ENCODE data around the gene CABLES2.

Gene CABLES2

GRCh38 chr20:62407221-62407992 is at the start of gene CABLES2:
Gene CABLES2, minus strand, starts transcription at chr20:62407285. Its CDS starts 9 bp downstream, at chr20:62407276.
- H3K36me3 ChIP-seq (ENCODE audit: insufficient read depth, low read length): no peaks in the 10 kb centered on the region
- H3K27me3 ChIP-seq (ENCODE audit: control insufficient read depth in 1 of 2, insufficient read depth in 2 of 2, low read length in 2 of 2): no peaks in the 10 kb centered on the region
- no peaks in the 10 kb centered on the region for H3K9me3 ChIP-seq (ENCODE audit: low read length)
- peak within 1 kb of the TSS; percentile 46 to 77 for H3K4me3 ChIP-seq (ENCODE audit: low read depth in 1 of 2, low read length in 2 of 2)
- peaks cover 30% of the 10 kb centered on the region for H3K4me1 ChIP-seq (ENCODE audit: insufficient read depth, low read length)
- H3K9ac ChIP-seq (ENCODE audit: low read length): peak within 1 kb of the TSS; percentile 74
- peak within 1 kb of the TSS; percentile 6 for H3K27ac ChIP-seq (ENCODE audit: low read depth, low read length)

- Histone ChIP-seq H3K27me3 (ENCODE audit: control insufficient read depth in 1 of 2, insufficient read depth in 2 of 2, low read length in 2 of 2) (peaks cover 0 to 19% of the 10 kb centered on the region in 2 donors), H3K9ac (ENCODE audit: low read length) (no peak overlapping the region), H3K36me3 (ENCODE audit: insufficient read depth, low read length) (no peaks in the 10 kb centered on the region), H3K27ac (ENCODE audit: low read depth, low read length) (no peak overlapping the region), H3K9me3 (ENCODE audit: low read length) (no peaks in the 10 kb centered on the region), H3K4me1 (ENCODE audit: insufficient read depth, low read length) (no peaks in the 10 kb centered on the region), H3K4me3 (ENCODE audit: low read depth in 1 of 2, low read length in 2 of 2) (no peak overlapping the region)
Measured at GRCh38 chr20:62455929-62456328, 48.8 kb upstream of the CABLES2 start.

- no peaks in the 10 kb centered on the region for H3K4me1 ChIP-seq (ENCODE audit: insufficient read depth, low read length)
- H3K27ac ChIP-seq (ENCODE audit: low read depth, low read length): no peak overlapping the region
- H3K27me3 ChIP-seq (ENCODE audit: control insufficient read depth in 1 of 2, insufficient read depth in 2 of 2, low read length in 2 of 2): peaks cover 0 to 20% of the 10 kb centered on the region in 2 donors
- no peak overlapping the region for H3K9ac ChIP-seq (ENCODE audit: low read length)
- no peaks in the 10 kb centered on the region for H3K9me3 ChIP-seq (ENCODE audit: low read length)
- no peak overlapping the region for H3K4me3 ChIP-seq (ENCODE audit: low read depth in 1 of 2, low read length in 2 of 2)
- no peaks in the 10 kb centered on the region for H3K36me3 ChIP-seq (ENCODE audit: insufficient read depth, low read length)
Measured at GRCh38 chr20:62454904-62455636, 48.0 kb upstream of the CABLES2 start.

GRCh38 chr20:62453186-62453808 is 46.2 kb upstream of the CABLES2 start:
- Histone ChIP-seq H3K4me1 (ENCODE audit: insufficient read depth, low read length) (no peaks in the 10 kb centered on the region), H3K27me3 (ENCODE audit: control insufficient read depth in 1 of 2, insufficient read depth in 2 of 2, low read length in 2 of 2) (peaks cover 0 to 18% of the 10 kb centered on the region in 2 donors), H3K27ac (ENCODE audit: low read depth, low read length) (no peak overlapping the region), H3K9me3 (ENCODE audit: low read length) (no peaks in the 10 kb centered on the region), H3K4me3 (ENCODE audit: low read depth in 1 of 2, low read length in 2 of 2) (no peak overlapping the region), H3K9ac (ENCODE audit: low read length) (no peak overlapping the region), H3K36me3 (ENCODE audit: insufficient read depth, low read length) (no peaks in the 10 kb centered on the region)

- Histone ChIP-seq H3K4me3 (ENCODE audit: low read depth in 1 of 2, low read length in 2 of 2) (no peak overlapping the region), H3K9ac (ENCODE audit: low read length) (no peak overlapping the region), H3K27ac (ENCODE audit: low read depth, low read length) (no peak overlapping the region), H3K4me1 (ENCODE audit: insufficient read depth, low read length) (no peaks in the 10 kb centered on the region), H3K36me3 (ENCODE audit: insufficient read depth, low read length) (no peaks in the 10 kb centered on the region), H3K27me3 (ENCODE audit: control insufficient read depth in 1 of 2, insufficient read depth in 2 of 2, low read length in 2 of 2) (peaks cover 0 to 13% of the 10 kb centered on the region in 2 donors), H3K9me3 (ENCODE audit: low read length) (no peaks in the 10 kb centered on the region)
Measured at GRCh38 chr20:62452475-62453095, 45.5 kb upstream of the CABLES2 start.

- Histone ChIP-seq H3K27me3 (ENCODE audit: control insufficient read depth in 1 of 2, insufficient read depth in 2 of 2, low read length in 2 of 2) (peaks cover 0 to 14% of the 10 kb centered on the region in 2 donors), H3K4me1 (ENCODE audit: insufficient read depth, low read length) (no peaks in the 10 kb centered on the region), H3K4me3 (ENCODE audit: low read depth in 1 of 2, low read length in 2 of 2) (no peak overlapping the region), H3K36me3 (ENCODE audit: insufficient read depth, low read length) (no peaks in the 10 kb centered on the region), H3K9ac (ENCODE audit: low read length) (no peak overlapping the region), H3K9me3 (ENCODE audit: low read length) (no peaks in the 10 kb centered on the region), H3K27ac (ENCODE audit: low read depth, low read length) (no peak overlapping the region)
Measured at GRCh38 chr20:62451970-62452369, 44.9 kb upstream of the CABLES2 start.

GRCh38 chr20:62451156-62451767 is 44.2 kb upstream of the CABLES2 start:
- Histone ChIP-seq H3K9me3 (ENCODE audit: low read length) (no peaks in the 10 kb centered on the region), H3K4me3 (ENCODE audit: low read depth in 1 of 2, low read length in 2 of 2) (no peak overlapping the region), H3K36me3 (ENCODE audit: insufficient read depth, low read length) (no peaks in the 10 kb centered on the region), H3K27ac (ENCODE audit: low read depth, low read length) (no peak overlapping the region), H3K27me3 (ENCODE audit: control insufficient read depth in 1 of 2, insufficient read depth in 2 of 2, low read length in 2 of 2) (peaks cover 0 to 20% of the 10 kb centered on the region in 2 donors), H3K9ac (ENCODE audit: low read length) (no peak overlapping the region), H3K4me1 (ENCODE audit: insufficient read depth, low read length) (no peaks in the 10 kb centered on the region)

- Histone ChIP-seq H3K27me3 (ENCODE audit: control insufficient read depth in 1 of 2, insufficient read depth in 2 of 2, low read length in 2 of 2) (peaks cover 0 to 20% of the 10 kb centered on the region in 2 donors), H3K36me3 (ENCODE audit: insufficient read depth, low read length) (no peaks in the 10 kb centered on the region), H3K4me1 (ENCODE audit: insufficient read depth, low read length) (no peaks in the 10 kb centered on the region), H3K27ac (ENCODE audit: low read depth, low read length) (no peak overlapping the region), H3K4me3 (ENCODE audit: low read depth in 1 of 2, low read length in 2 of 2) (no peak overlapping the region), H3K9ac (ENCODE audit: low read length) (no peak overlapping the region), H3K9me3 (ENCODE audit: low read length) (no peaks in the 10 kb centered on the region)
Measured at GRCh38 chr20:62449951-62450691, 43.0 kb upstream of the CABLES2 start.

GRCh38 chr20:62448788-62449187 is 41.7 kb upstream of the CABLES2 start:
- no peak overlapping the region for H3K9ac ChIP-seq (ENCODE audit: low read length)
- H3K36me3 ChIP-seq (ENCODE audit: insufficient read depth, low read length): no peaks in the 10 kb centered on the region
- H3K4me3 ChIP-seq (ENCODE audit: low read depth in 1 of 2, low read length in 2 of 2): no peak overlapping the region
- H3K27me3 ChIP-seq (ENCODE audit: control insufficient read depth in 1 of 2, insufficient read depth in 2 of 2, low read length in 2 of 2): peaks cover 0 to 20% of the 10 kb centered on the region in 2 donors
- H3K9me3 ChIP-seq (ENCODE audit: low read length): no peaks in the 10 kb centered on the region
- no peaks in the 10 kb centered on the region for H3K4me1 ChIP-seq (ENCODE audit: insufficient read depth, low read length)
- H3K27ac ChIP-seq (ENCODE audit: low read depth, low read length): no peak overlapping the region

- Histone ChIP-seq H3K27me3 (ENCODE audit: control insufficient read depth in 1 of 2, insufficient read depth in 2 of 2, low read length in 2 of 2) (peaks cover 0 to 20% of the 10 kb centered on the region in 2 donors), H3K9ac (ENCODE audit: low read length) (no peak overlapping the region), H3K9me3 (ENCODE audit: low read length) (no peaks in the 10 kb centered on the region), H3K27ac (ENCODE audit: low read depth, low read length) (no peak overlapping the region), H3K4me3 (ENCODE audit: low read depth in 1 of 2, low read length in 2 of 2) (no peak overlapping the region), H3K4me1 (ENCODE audit: insufficient read depth, low read length) (no peaks in the 10 kb centered on the region), H3K36me3 (ENCODE audit: insufficient read depth, low read length) (no peaks in the 10 kb centered on the region)
Measured at GRCh38 chr20:62448038-62448437, 41.0 kb upstream of the CABLES2 start.
